Keratinocyte (primary cell): ENCODE results near the gene GNAT2. TPM values are rescaled to one million over a fixed set of nuclear protein-coding genes. Genes with fewer than 3 reads are reported as not detected.

Source experiments
- DNase-seq: peaks from one replicate; pipeline ENCODE4 v3.0.0-alpha.2; 2011; ENCODE audit warnings: low read depth, missing footprints, low spot score
- FAIRE-seq: peaks from 2 replicates; lab custom pipeline; 2011; peaks lifted over from hg19 to GRCh38; lab: Jason Lieb, UNC
- H2AFZ ChIP-seq: 2 replicates; pipeline ENCODE4 v1.6.0; 2012; ENCODE audit warnings: low read length, control low read depth, inconsistent platforms; ENCODE audit not compliant: control insufficient read depth
- H3K27ac ChIP-seq: 2 replicates; pipeline ENCODE4 v1.5.1; 2011; ENCODE audit warnings: low read length; ENCODE audit not compliant: control insufficient read depth, insufficient read depth
- H3K27me3 ChIP-seq: 3 replicates; pipeline ENCODE4 v1.6.0; 2011; ENCODE audit warnings: low read length; ENCODE audit not compliant: control insufficient read depth, insufficient read depth; ENCODE audit errors: extremely low read depth
- H3K36me3 ChIP-seq, 2 experiments: 2 replicates in 1 of 2; 3 replicates in 1 of 2; pipeline ENCODE4 v1.5.1; 2011; ENCODE audit warnings: low read length in 2 of 2, mild to moderate bottlenecking in 1 of 2; ENCODE audit not compliant: control insufficient read depth in 2 of 2, insufficient read depth in 2 of 2; ENCODE audit errors: extremely low read depth in 1 of 2
- H3K4me1 ChIP-seq: 3 replicates; pipeline ENCODE4 v1.5.1; 2011; ENCODE audit warnings: low read length; ENCODE audit not compliant: control insufficient read depth, insufficient read depth; ENCODE audit errors: extremely low read depth
- H3K4me2 ChIP-seq: 3 replicates; pipeline ENCODE4 v1.6.0; 2011; ENCODE audit warnings: low read depth, low read length; ENCODE audit not compliant: control insufficient read depth, insufficient read depth; ENCODE audit errors: extremely low read depth
- H3K4me3 ChIP-seq, 3 experiments: fragments of 200-600 bp in 1 of 3; sonication (generic) in 1 of 3; 2 replicates in 2 of 3; 3 replicates in 1 of 3; pipeline ENCODE4 v1.5.1; 2011 to 2016; ENCODE audit warnings: low read length in 3 of 3, mild to moderate bottlenecking in 3 of 3, control low read depth in 2 of 3, inconsistent platforms in 1 of 3, low read depth in 1 of 3, mixed read lengths in 1 of 3, mixed run types in 1 of 3, moderate library complexity in 1 of 3; ENCODE audit not compliant: control insufficient read depth in 2 of 3, insufficient read depth in 2 of 3; ENCODE audit errors: extremely low read depth in 1 of 3
- H3K79me2 ChIP-seq: 2 replicates; pipeline ENCODE4 v1.6.0; 2012; ENCODE audit warnings: low read length; ENCODE audit not compliant: control insufficient read depth, insufficient read depth
- H3K9ac ChIP-seq: 3 replicates; pipeline ENCODE4 v1.6.0; 2011; ENCODE audit warnings: low read length; ENCODE audit not compliant: control insufficient read depth, insufficient read depth; ENCODE audit errors: extremely low read depth
- H3K9me1 ChIP-seq: 3 replicates; pipeline ENCODE4 v1.6.0; 2011; ENCODE audit warnings: low read length; ENCODE audit not compliant: control insufficient read depth, insufficient read depth; ENCODE audit errors: extremely low read depth
- H3K9me3 ChIP-seq: 2 replicates; pipeline ENCODE4 v1.5.1; 2012; ENCODE audit warnings: low read depth, low read length; ENCODE audit not compliant: control insufficient read depth
- H4K20me1 ChIP-seq: 3 replicates; pipeline ENCODE4 v1.6.0; 2011; ENCODE audit warnings: low read length; ENCODE audit not compliant: control insufficient read depth, insufficient read depth; ENCODE audit errors: extremely low read depth
- CTCF ChIP-seq, 3 experiments: IDR thresholded peaks in 1 of 3; conservative IDR thresholded peaks in 1 of 3; optimal IDR thresholded peaks in 1 of 3; 2 replicates in 2 of 3; 3 replicates in 1 of 3; pipeline versions ENCODE3 to v1.5.1; 2011; ENCODE audit warnings: low read length in 3 of 3, mild to moderate bottlenecking in 3 of 3, moderate library complexity in 2 of 3, control low read depth in 1 of 3, inconsistent platforms in 1 of 3; ENCODE audit not compliant: insufficient read depth in 2 of 3; ENCODE audit errors: extremely low read depth in 1 of 3
- EZH2 ChIP-seq: IDR thresholded peaks from one replicate; pipeline ENCODE4 v1.6.1; 2012; ENCODE audit warnings: inconsistent platforms, mild to moderate bottlenecking, low read length, moderate library complexity
- dilution Hi-C: fragments of 300-500 bp; cut with MboI; formaldehyde crosslinking; loops from one replicate; pipeline ENCODE4 v1.7.0; 2020; ENCODE audit warnings: low sequenced_read_pairs; ENCODE audit not compliant: extremely low pct_ligation_motif_present
- polyA minus RNA-seq, 3 experiments: library from RNA; depleted of rRNA, polyadenylated mRNA; stranded (reverse); fragments of >200 nt; gene quantifications; 1 replicate in 1 of 3; 2 replicates in 1 of 3; 3 replicates in 1 of 3; pipeline ENCODE4 v1.2.3, GENCODE V29; 2011
- polyA plus RNA-seq, 5 experiments: library from polyadenylated mRNA; depleted of rRNA in 3 of 5; stranded (reverse) in 3 of 5; stranded (forward) in 1 of 5; unstranded in 1 of 5; fragments of >200 nt; gene quantifications; 1 replicate in 1 of 5; 2 replicates in 3 of 5; 3 replicates in 1 of 5; pipeline versions ENCODE4 v1.2.1 to v1.2.3, GENCODE V29; 2011 to 2012; ENCODE audit warnings: missing spikeins in 2 of 5, low read depth in 1 of 5, low replicate concordance in 1 of 5

GNAT2 gene
- 0.17 to 0.23 TPM in 2 of 3 replicates, not detected in the other for polyA plus RNA-seq
- not detected for polyA plus RNA-seq (2011; ENCODE audit: low read depth)
- polyA plus RNA-seq (2011; cell fraction: cytosol; rRNA removed), result not detected in 2 replicates
- not detected in 2 replicates for polyA plus RNA-seq (2011; cell fraction: nucleus; rRNA removed)
- not detected in 2 replicates for polyA plus RNA-seq (2012; ENCODE audit: low replicate concordance)
- not detected in 3 replicates for polyA minus RNA-seq
- not detected for polyA minus RNA-seq (2011; cell fraction: cytosol; rRNA and poly(A)+ RNA removed)
- polyA minus RNA-seq (2011; cell fraction: nucleus; rRNA and poly(A)+ RNA removed), result not detected in 2 replicates

GRCh38 chr1:109619576-109620400, at the start of gene GNAT2, which contains the start of gene AMPD2:
GNAT2 (minus strand) TSS chr1:109619616; CDS start chr1:109612870, 6,746 bp downstream.
AMPD2 (plus strand) TSS chr1:109619837; CDS start chr1:109621176, 1,339 bp downstream.
- FAIRE-seq, result no peak
- dilution Hi-C loops, result no loop called here

GRCh38 chr1:109668123-109668775, 48.8 kb upstream of the GNAT2 start:
- H3K9ac ChIP-seq, result no peak overlapping the region
- TF ChIP-seq EZH2 (no peak), CTCF (optimal IDR thresholded peaks at IDR 0.05 in 1 of 3, IDR thresholded peaks at IDR 0.05 in 1 of 3, conservative IDR thresholded peaks at IDR 0.05 in 1 of 3; ENCODE audit: extremely low read depth in 1 of 3, insufficient read depth in 2 of 3, low read length in 3 of 3) (no peak)
- H3K36me3 ChIP-seq, result no peaks in the 10 kb centered on the region
- no peaks in the 10 kb centered on the region for H3K9me1 ChIP-seq
- FAIRE-seq (no peak), DNase-seq (no peak)
- no peaks in the 10 kb centered on the region for H3K27me3 ChIP-seq
- peak overlapping the region; percentile 35 for H2AFZ ChIP-seq
- dilution Hi-C loops, result no loop called here
- H3K4me1 ChIP-seq, result no peaks in the 10 kb centered on the region
- H3K79me2 ChIP-seq, result no peaks in the 10 kb centered on the region
- peak overlapping the region; percentile 41 for H3K4me2 ChIP-seq
- no peak overlapping the region for H3K27ac ChIP-seq
- no peaks in the 10 kb centered on the region for H3K9me3 ChIP-seq
- peak overlapping the region in 1 of 3 experiments; percentile 42 for H3K4me3 ChIP-seq
- H4K20me1 ChIP-seq, result no peaks in the 10 kb centered on the region

More at GRCh38 chr1:109619576-109620400, at the start of gene GNAT2, which contains the start of gene AMPD2:
- Histone ChIP-seq H3K4me3 (peak within 1 kb of the TSS; percentile 66 to 95 (median 89)), H3K9me1 (no peaks in the 10 kb centered on the region), H2AFZ (peak within 1 kb of the TSS; percentile 89), H3K27me3 (no peaks in the 10 kb centered on the region), H3K9me3 (no peaks in the 10 kb centered on the region), H3K27ac (peak within 1 kb of the TSS; percentile 87), H4K20me1 (no peaks in the 10 kb centered on the region), H3K9ac (peak within 1 kb of the TSS; percentile 90), H3K4me2 (peak within 1 kb of the TSS; percentile 99), H3K4me1 (peaks cover 24% of the 10 kb centered on the region), H3K79me2 (peaks cover 48% of the 10 kb centered on the region), H3K36me3 (no peaks in the 10 kb centered on the region)
- DNase-seq, result no peak
- TF ChIP-seq CTCF (optimal IDR thresholded peaks at IDR 0.05 in 1 of 3, IDR thresholded peaks at IDR 0.05 in 1 of 3, conservative IDR thresholded peaks at IDR 0.05 in 1 of 3; ENCODE audit: extremely low read depth in 1 of 3, insufficient read depth in 2 of 3, low read length in 3 of 3) (no peak), EZH2 (no peak)
